IPS DF 19.7 (cell line): ENCODE results near the gene ZFP92.

Experiments used
- DNase-seq: peaks from one replicate; pipeline ENCODE4 v3.0.0-alpha.2; 2013; ENCODE audit warnings: low read depth, low spot score

The ZFP92 gene

DNA sequence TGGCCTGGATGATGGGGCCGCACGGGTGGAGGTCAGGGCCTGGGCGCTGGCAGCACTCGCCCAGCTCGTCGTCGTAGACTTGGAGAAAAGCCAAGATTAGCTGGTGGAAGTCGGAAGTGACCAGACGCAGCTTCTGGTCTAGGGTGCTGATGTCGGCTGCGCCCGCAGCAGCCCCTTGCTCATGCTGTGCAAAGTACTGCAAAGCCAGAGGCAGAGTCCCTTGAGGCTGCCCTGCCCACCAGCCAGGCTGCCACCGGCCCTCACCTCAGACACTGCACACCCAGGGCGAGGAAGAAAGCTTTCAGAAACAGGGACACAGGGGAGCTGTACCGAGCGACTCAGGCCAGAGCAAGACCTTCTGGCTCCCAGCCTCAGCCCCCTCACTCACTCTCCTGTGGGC lies 44.3 kb downstream of the ZFP92 start:
- no peak for DNase-seq

DNA sequence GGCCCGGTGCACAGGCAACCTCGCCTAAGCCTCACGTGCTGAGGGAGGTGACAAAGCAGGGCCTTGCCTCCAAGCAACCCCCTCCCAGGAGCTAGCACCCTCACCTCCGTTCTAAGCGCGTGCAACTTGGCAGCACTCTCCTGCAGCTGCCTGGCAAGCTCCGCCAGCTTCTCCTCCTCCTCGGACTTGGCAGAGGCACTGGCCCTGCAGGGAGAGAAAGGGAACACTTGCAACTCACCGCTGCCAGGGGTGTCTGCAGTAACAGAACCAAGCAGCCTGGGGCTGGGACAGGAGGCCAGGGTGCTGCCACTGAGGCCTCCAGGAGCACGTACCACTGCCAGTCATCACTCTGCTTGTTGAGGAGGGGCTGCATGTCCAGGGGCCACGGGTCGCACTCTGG lies 44.9 kb downstream of the ZFP92 start:
- DNase-seq = no peak

DNA sequence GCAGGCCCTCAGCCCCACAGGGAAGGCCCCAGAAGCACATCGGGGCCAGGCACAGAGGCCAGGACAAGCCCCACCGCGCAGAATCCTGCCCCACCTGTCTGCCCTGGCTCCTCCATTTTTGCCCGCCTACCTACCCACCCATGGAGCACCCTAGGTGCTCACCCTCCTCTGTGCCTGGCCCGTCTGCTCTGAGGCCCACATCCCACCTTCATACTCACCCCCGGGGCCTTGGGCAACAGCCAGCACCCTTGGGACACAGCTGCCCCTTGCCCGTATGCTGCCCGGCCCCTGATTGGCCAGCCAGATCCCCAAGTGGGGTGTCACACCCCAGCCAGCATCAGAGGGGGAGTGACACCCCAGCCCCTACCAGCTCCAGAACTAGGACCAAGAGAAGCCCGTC lies 45.4 kb downstream of the ZFP92 start:
- DNase-seq = no peak

DNA sequence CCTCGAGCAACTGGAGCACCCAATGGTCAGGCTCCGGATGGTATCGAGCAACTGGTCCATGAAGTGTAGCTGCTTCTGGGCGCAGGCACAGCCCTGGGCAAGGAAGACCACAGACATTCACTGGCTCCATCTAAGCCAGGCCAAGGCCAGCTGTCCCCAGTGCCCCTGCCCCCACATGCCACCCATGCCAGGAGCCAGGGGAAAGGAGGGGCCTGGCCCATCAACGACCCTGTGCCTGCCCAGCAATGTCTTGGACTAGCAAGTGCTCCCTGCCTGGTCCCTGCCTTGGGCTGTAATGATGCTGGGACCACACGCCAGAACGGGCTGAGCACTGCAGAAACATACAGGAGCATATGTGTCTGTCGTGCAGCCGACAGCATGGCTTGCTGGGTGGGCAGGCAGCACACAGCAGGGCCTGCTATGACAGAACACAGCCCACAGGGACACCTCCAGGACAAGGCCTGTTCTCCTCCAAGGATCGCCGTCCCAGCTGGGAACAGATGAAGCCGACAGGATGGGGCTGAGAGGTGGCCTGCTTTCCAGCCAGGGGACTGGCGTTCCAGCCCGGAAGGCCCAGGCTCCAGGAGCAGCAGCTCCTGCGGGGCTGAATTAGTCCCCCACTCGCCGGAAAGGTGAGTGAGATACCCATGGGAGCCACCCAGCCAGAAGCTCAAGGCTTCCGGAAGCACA lies 46.0 kb downstream of the ZFP92 start:
- no peak for DNase-seq

DNA sequence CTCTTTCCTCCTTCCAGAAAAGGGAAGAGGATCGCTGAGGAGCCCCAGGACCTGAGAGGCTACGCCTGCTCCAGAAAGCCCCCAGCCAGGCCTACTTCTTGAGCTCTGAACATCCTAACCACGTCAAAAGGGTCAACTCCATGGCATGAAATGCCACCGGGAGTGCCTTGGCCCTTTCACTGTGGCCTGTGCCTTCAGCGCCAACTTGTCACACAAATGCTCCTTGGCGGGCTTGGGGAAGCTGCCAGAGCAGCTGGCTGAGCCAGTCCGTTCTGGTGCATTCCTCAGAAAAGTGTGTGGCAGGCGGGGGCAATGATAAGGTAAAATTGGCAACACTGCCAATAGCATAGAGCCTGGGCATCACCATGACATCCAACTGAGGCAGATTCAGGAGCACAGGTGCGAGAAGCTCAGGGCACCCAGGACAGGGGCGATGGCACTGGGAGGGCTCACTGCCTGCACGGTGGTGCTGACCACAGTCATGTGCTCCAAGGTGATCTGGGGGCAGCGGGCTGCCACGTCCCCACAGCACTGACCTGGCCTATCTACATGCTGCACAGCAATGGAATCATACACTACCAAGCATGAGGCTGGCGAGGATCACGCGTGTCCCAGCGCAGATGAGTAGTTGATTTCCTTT lies 46.7 kb downstream of the ZFP92 start:
- no peak for DNase-seq

DNA sequence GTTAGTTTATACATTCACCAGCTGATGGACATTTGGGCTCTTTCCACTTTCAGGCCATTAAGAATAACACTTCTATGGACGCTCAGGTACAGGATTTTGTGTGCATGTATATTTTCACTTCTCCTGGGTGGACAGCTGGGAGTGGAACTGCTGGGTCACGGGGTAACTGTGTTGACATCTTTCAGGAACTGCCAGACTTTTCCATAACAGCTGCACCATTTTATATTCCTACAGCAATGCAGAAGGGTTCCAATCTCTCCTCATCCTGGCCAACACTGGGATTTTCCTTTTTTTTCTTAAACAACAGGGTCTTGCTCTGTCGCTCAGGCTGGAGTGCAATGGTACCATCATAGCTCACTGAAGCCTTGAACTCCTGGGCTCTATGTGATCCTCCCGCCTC lies 47.2 kb downstream of the ZFP92 start:
- no peak for DNase-seq

DNA sequence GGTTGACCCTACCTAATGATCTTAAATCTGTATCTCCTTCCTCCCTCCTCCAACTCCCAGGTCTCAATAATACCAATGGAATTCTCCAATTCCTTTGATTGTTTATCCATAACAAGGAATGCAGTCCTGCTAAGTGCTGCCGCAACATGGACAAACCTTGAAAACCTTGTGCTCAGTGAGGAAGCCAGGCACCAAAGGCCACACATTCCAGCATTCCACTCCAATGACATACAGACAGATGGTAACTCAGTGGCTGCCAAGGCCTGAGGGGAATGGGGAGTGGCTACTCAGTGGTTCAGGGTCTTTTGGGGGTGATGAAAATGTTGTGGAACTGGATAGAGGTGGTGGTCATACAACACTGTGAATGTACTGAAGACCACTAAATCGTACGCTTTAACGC lies 48.7 kb downstream of the ZFP92 start:
- no peak for DNase-seq

DNA sequence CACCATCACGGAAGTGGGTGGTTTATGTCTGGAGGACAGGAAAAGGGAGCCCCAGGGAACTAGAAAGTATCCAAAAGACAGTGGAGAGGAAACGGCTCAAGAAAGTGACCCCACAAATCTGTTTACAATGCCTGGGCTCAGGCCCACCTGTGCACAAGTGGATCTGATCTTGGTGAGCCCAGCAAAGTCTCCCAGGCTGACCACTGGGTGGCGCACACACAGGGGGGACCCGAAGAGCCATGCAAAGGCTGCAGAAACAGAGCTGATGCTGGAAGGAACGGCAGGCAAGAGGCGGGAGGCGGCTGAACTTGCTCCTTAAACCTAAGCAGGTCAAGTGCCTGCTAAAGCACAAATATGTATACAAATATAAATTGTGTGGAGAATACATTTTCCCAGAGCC lies 49.6 kb downstream of the ZFP92 start:
- DNase-seq = no peak
